ENCODE data around the gene ADAM10.

ADAM10 gene

GRCh38 chr15:58755956-58756355 lies 6.4 kb upstream of the ADAM10 start:
- no peak for DNase-seq

GRCh38 chr15:58755350-58755749 lies 5.8 kb upstream of the ADAM10 start:
- no peak for DNase-seq

GRCh38 chr15:58752716-58753115 lies 3.2 kb upstream of the ADAM10 start:
- no peak for DNase-seq

GRCh38 chr15:58748852-58749531 lies 515 bp downstream of the ADAM10 start:
- no peak for DNase-seq

GRCh38 chr15:58748040-58748851 lies 1.3 kb downstream of the ADAM10 start:
- DNase-seq, result no peak

- no peak for DNase-seq
Measured at GRCh38 chr15:58746174-58746573, 3.3 kb downstream of the ADAM10 start.

- no peak for DNase-seq
Measured at GRCh38 chr15:58742819-58743502, 6.5 kb downstream of the ADAM10 start.

GRCh38 chr15:58742022-58742813 lies 7.3 kb downstream of the ADAM10 start:
- DNase-seq, result peak; percentile 8

- DNase-seq, result no peak
Measured at GRCh38 chr15:58741032-58741431, 8.5 kb downstream of the ADAM10 start.

- no peak for DNase-seq
Measured at GRCh38 chr15:58740436-58740835, 9.1 kb downstream of the ADAM10 start.

GRCh38 chr15:58738046-58738707 lies 11.3 kb downstream of the ADAM10 start:
- DNase-seq, result peak; percentile 76

- no peak for DNase-seq
Measured at GRCh38 chr15:58737298-58737697, 12.2 kb downstream of the ADAM10 start.

GRCh38 chr15:58736018-58736643 lies 13.4 kb downstream of the ADAM10 start:
- DNase-seq, result no peak

GRCh38 chr15:58734859-58735258 lies 14.6 kb downstream of the ADAM10 start:
- no peak for DNase-seq

- no peak for DNase-seq
Measured at GRCh38 chr15:58732625-58733363, 16.7 kb downstream of the ADAM10 start.

GRCh38 chr15:58731756-58732535 lies 17.6 kb downstream of the ADAM10 start:
- DNase-seq, result peak; percentile 34

GRCh38 chr15:58726867-58727266 lies 22.6 kb downstream of the ADAM10 start:
- no peak for DNase-seq

- DNase-seq, result peak; percentile 60
Measured at GRCh38 chr15:58724466-58724865, 25.0 kb downstream of the ADAM10 start.

GRCh38 chr15:58717357-58717756 lies 32.1 kb downstream of the ADAM10 start:
- no peak for DNase-seq

- DNase-seq, result no peak
Measured at GRCh38 chr15:58716027-58716426, 33.5 kb downstream of the ADAM10 start.

All from MV-4-11 (cell line).